Tibial nerve (tissue), 4 donors: ENCODE measurements around the gene TMEM222. TPM values are rescaled to one million over a fixed set of nuclear protein-coding genes. Genes with fewer than 3 reads are reported as not detected.

Experiments used
- DNase-seq, 2 donors: peaks; one replicate each; pipeline ENCODE4 v3.0.0-alpha.2; 2019; ENCODE audit warnings: low spot score in 2 of 2
- H3K27ac ChIP-seq, 4 donors: fragments of 200-600 bp; sonication (generic) in 3 of 4; one replicate each; pipeline ENCODE4 v1.5.1; 2017 to 2019; ENCODE audit warnings: mild to moderate bottlenecking in 1 of 4
- H3K27me3 ChIP-seq, 2 donors: fragments of 200-600 bp; sonication (generic) in 1 of 2; one replicate each; pipeline versions ENCODE4 v1.5.1 to v1.6.0; 2017 to 2019
- H3K36me3 ChIP-seq, 3 donors: fragments of 200-600 bp; sonication (generic); one replicate each; pipeline ENCODE4 v1.5.1; 2018 to 2019
- H3K4me1 ChIP-seq, 4 donors: fragments of 200-600 bp; sonication (generic) in 3 of 4; one replicate each; pipeline ENCODE4 v1.5.1; 2017 to 2019
- H3K4me3 ChIP-seq, 4 donors: fragments of 200-600 bp; sonication (generic) in 3 of 4; one replicate each; pipeline ENCODE4 v1.5.1; 2017 to 2019; ENCODE audit warnings: mild to moderate bottlenecking in 1 of 4, moderate library complexity in 1 of 4
- H3K9me3 ChIP-seq, 4 donors: fragments of 200-600 bp; sonication (generic) in 3 of 4; one replicate each; pipeline ENCODE4 v1.5.1; 2017 to 2019
- CTCF ChIP-seq, 5 experiments: fragments of 200-600 bp in 3 of 5; fragments of 450-650 bp in 2 of 5; sonication (generic) in 3 of 5; IDR thresholded peaks; one replicate each; pipeline ENCODE4 v1.5.1; 2016 to 2019; ENCODE audit warnings: antibody characterized with exemption in 5 of 5, mild to moderate bottlenecking in 3 of 5, moderate library complexity in 2 of 5
- EP300 ChIP-seq, 2 donors: sonication (generic); formaldehyde crosslinking; IDR thresholded peaks; one replicate each; pipeline ENCODE4 v1.6.1; 2017; ENCODE audit warnings: antibody characterized with exemption in 2 of 2, mild to moderate bottlenecking in 1 of 2
- POLR2A ChIP-seq, 2 donors: fragments of 450-650 bp; IDR thresholded peaks; one replicate each; pipeline ENCODE4 v1.6.1; 2017; ENCODE audit warnings: antibody characterized with exemption in 2 of 2, mild to moderate bottlenecking in 2 of 2, moderate library complexity in 2 of 2
- WGBS, 2 donors: methylation state at CpG; one replicate each; pipeline ENCODE4 v1.1.5; 2018; 5-methylcytosine and 5-hydroxymethylcytosine counted together
- total RNA-seq, 4 donors: library from RNA; depleted of rRNA; stranded (reverse); fragments of >200 nt; gene quantifications; one replicate each; pipeline ENCODE4 v1.1.0, GENCODE V29; 2016

The TMEM222 gene
- total RNA-seq, 4 donors from 2014 or later = 21.4 to 35.4 (median 27.5) TPM

GRCh38 chr1:27372808-27373690 lies 51.1 kb downstream of the TMEM222 start:
- H3K36me3 ChIP-seq = no peaks in the 10 kb centered on the region
- no peaks in the 10 kb centered on the region for H3K27me3 ChIP-seq
- H3K27ac ChIP-seq = no peak overlapping the region
- no peak for TF ChIP-seq POLR2A (IDR thresholded peaks at IDR 0.05)
- no peak for TF ChIP-seq EP300 (IDR thresholded peaks at IDR 0.05)
- TF ChIP-seq CTCF (IDR thresholded peaks at IDR 0.05) = no peak
- whole genome bisulfite sequencing, 2 donors = 85 to 90% methylated on average over 11 of the region's 11 CpGs
- H3K9me3 ChIP-seq = no peaks in the 10 kb centered on the region
- H3K4me1 ChIP-seq = peaks cover 0 to 17% (median 6%) of the 10 kb centered on the region in 4 donors
- no peak for DNase-seq
- no peak overlapping the region for H3K4me3 ChIP-seq

GRCh38 chr1:27374362-27375086 lies 52.6 kb downstream of the TMEM222 start, which contains the start of gene FCN3:
Gene FCN3 (minus strand): TSS chr1:27374824. CDS start chr1:27374818, 6 bp downstream.
- no peak for DNase-seq
- no peak for TF ChIP-seq EP300 (IDR thresholded peaks at IDR 0.05)
- TF ChIP-seq CTCF (IDR thresholded peaks at IDR 0.05) = no peak
- no peak for TF ChIP-seq POLR2A (IDR thresholded peaks at IDR 0.05)
- H3K27ac ChIP-seq = no peak within 1 kb of the TSS
- no peaks in the 10 kb centered on the region for H3K36me3 ChIP-seq
- no peak within 1 kb of the TSS for H3K4me3 ChIP-seq
- no peaks in the 10 kb centered on the region for H3K9me3 ChIP-seq
- WGBS, 2 donors = 75 to 82% methylated on average over 3 to 4 of the region's 4 CpGs
- H3K27me3 ChIP-seq = no peaks in the 10 kb centered on the region
- peaks cover 0 to 2% (median 0%) of the 10 kb centered on the region in 4 donors for H3K4me1 ChIP-seq

GRCh38 chr1:27377760-27378495 lies 56.0 kb downstream of the TMEM222 start:
- no peak overlapping the region for H3K27ac ChIP-seq
- H3K9me3 ChIP-seq = no peaks in the 10 kb centered on the region
- no peak for TF ChIP-seq POLR2A (IDR thresholded peaks at IDR 0.05)
- no peak for TF ChIP-seq CTCF (IDR thresholded peaks at IDR 0.05)
- TF ChIP-seq EP300 (IDR thresholded peaks at IDR 0.05) = no peak
- H3K4me3 ChIP-seq = no peak overlapping the region
- H3K4me1 ChIP-seq = peaks cover 0 to 21% (median 8%) of the 10 kb centered on the region in 4 donors
- no peaks in the 10 kb centered on the region for H3K36me3 ChIP-seq
- peaks cover 0 to 2% of the 10 kb centered on the region in 2 donors for H3K27me3 ChIP-seq
- 77 to 79% methylated on average over 12 of the region's 12 CpGs for WGBS, 2 donors
- DNase-seq = no peak

GRCh38 chr1:27379564-27380122 lies 57.7 kb downstream of the TMEM222 start:
- H3K4me3 ChIP-seq = no peak overlapping the region
- H3K9me3 ChIP-seq = no peaks in the 10 kb centered on the region
- DNase-seq = no peak
- H3K27me3 ChIP-seq = peaks cover 0 to 6% of the 10 kb centered on the region in 2 donors
- no peak for TF ChIP-seq CTCF (IDR thresholded peaks at IDR 0.05)
- TF ChIP-seq EP300 (IDR thresholded peaks at IDR 0.05) = no peak
- TF ChIP-seq POLR2A (IDR thresholded peaks at IDR 0.05) = no peak
- WGBS, 2 donors = 80 to 87% methylated on average over 11 of the region's 11 CpGs
- H3K36me3 ChIP-seq = no peaks in the 10 kb centered on the region
- peak overlapping the region in 1 of 4 donors; percentile 29 for H3K27ac ChIP-seq
- peaks cover 0 to 25% (median 9%) of the 10 kb centered on the region in 4 donors for H3K4me1 ChIP-seq
